IMR-90 (cell line): ENCODE data around the gene PDLIM1. TPM values are rescaled to one million over a fixed set of nuclear protein-coding genes. Genes with fewer than 3 reads are reported as not detected.

Source experiments
- ATAC-seq: fragments of 200-7000 bp; cut with Tn5 transposase; 2 replicates; pipeline ENCODE4 v1.9.1; 2020; ENCODE audit warnings: low read depth, mild to moderate bottlenecking, moderate library complexity
- BruUV-seq: library from RNA; stranded (reverse); fragments of 400-500 nt; replicated peaks from 2 replicates; lab custom pipeline; 2021; lab: Mats Ljungman, UMichigan
- CTCF ChIA-PET: fragments of 300-600 bp; formaldehyde crosslinking; extraction: SDS; loops from one replicate; lab custom pipeline; 2021; ENCODE audit warnings: antibody characterized with exemption; lab: Yijun Ruan, JAX
- POLR2A ChIA-PET: fragments of 300-600 bp; sonication (Branson Sonifier 250); formaldehyde crosslinking; loops from one replicate; lab custom pipeline; 2022; ENCODE audit warnings: antibody characterized with exemption; ENCODE audit not compliant: unreplicated experiment; lab: Charles Lee
- DNase-seq: peaks from one replicate; pipeline ENCODE4 v3.0.0; 2013
- H2AFZ ChIP-seq: replicated peaks from 2 replicates; pipeline ENCODE3; 2013; ENCODE audit warnings: low read length, mild to moderate bottlenecking; ENCODE audit not compliant: poor library complexity
- H2AK5ac ChIP-seq: 2 replicates; pipeline ENCODE4 v1.6.1; 2013; ENCODE audit warnings: low read depth, low read length, inconsistent platforms
- H2AK9ac ChIP-seq: replicated peaks from 2 replicates; pipeline ENCODE3; 2013; ENCODE audit warnings: mild to moderate bottlenecking, low read depth, low read length, moderate library complexity; ENCODE audit not compliant: poor library complexity
- H2BK120ac ChIP-seq: 2 replicates; pipeline ENCODE4 v1.6.1; 2013; ENCODE audit warnings: low read depth, low read length, inconsistent platforms
- H2BK15ac ChIP-seq: 3 replicates; pipeline ENCODE4 v1.6.1; 2013; ENCODE audit warnings: low read depth, low read length, inconsistent platforms
- H2BK20ac ChIP-seq: 2 replicates; pipeline ENCODE4 v1.6.1; 2013; ENCODE audit warnings: low read depth, mild to moderate bottlenecking, inconsistent platforms, low read length, moderate library complexity
- H2BK5ac ChIP-seq: 2 replicates; pipeline ENCODE4 v1.6.1; 2013; ENCODE audit warnings: mild to moderate bottlenecking, low read depth, low read length, inconsistent platforms; ENCODE audit not compliant: poor library complexity, severe bottlenecking
- H3K14ac ChIP-seq: replicated peaks from 2 replicates; pipeline ENCODE4 v1.6.1; 2013; ENCODE audit warnings: low read depth, low read length, inconsistent platforms
- H3K18ac ChIP-seq: 2 replicates; pipeline ENCODE4 v1.6.1; 2013; ENCODE audit warnings: low read depth, low read length, control low read depth
- H3K23ac ChIP-seq: 2 replicates; pipeline ENCODE4 v1.6.1; 2013; ENCODE audit warnings: low read depth, low read length, inconsistent platforms
- H3K27ac ChIP-seq: 2 replicates; pipeline ENCODE4 v1.5.1; 2013; ENCODE audit warnings: mild to moderate bottlenecking, control low read depth, low read length; ENCODE audit not compliant: insufficient read depth
- H3K27me3 ChIP-seq: 2 replicates; pipeline ENCODE4 v1.6.1; 2013; ENCODE audit warnings: low read length; ENCODE audit not compliant: control insufficient read depth, insufficient read depth
- H3K36me3 ChIP-seq: 2 replicates; pipeline ENCODE4 v1.6.1; 2013; ENCODE audit warnings: low read length, mixed read lengths; ENCODE audit not compliant: control insufficient read depth, insufficient read depth
- H3K4ac ChIP-seq: 2 replicates; pipeline ENCODE4 v1.6.1; 2013; ENCODE audit warnings: low read depth, low read length, inconsistent platforms
- H3K4me1 ChIP-seq: 2 replicates; pipeline ENCODE4 v1.6.1; 2013; ENCODE audit warnings: low read length, mixed read lengths; ENCODE audit not compliant: control insufficient read depth, insufficient read depth
- H3K4me2 ChIP-seq: 2 replicates; pipeline ENCODE4 v1.6.1; 2013; ENCODE audit warnings: low read depth, mild to moderate bottlenecking, control low read depth, low read length, moderate library complexity
- H3K4me3 ChIP-seq: 2 replicates; pipeline ENCODE4 v1.5.1; 2013; ENCODE audit warnings: low read depth, mild to moderate bottlenecking, control low read depth, low read length, moderate library complexity; ENCODE audit not compliant: insufficient read depth
- H3K56ac ChIP-seq: 2 replicates; pipeline ENCODE4 v1.6.1; 2013; ENCODE audit warnings: low read length, inconsistent platforms; ENCODE audit not compliant: insufficient read depth; ENCODE audit errors: extremely low read depth
- H3K79me1 ChIP-seq, 2 experiments: 2 replicates each; pipeline ENCODE4 v1.6.1; 2013; ENCODE audit warnings: low read length in 2 of 2, inconsistent platforms in 1 of 2, low read depth in 1 of 2
- H3K9ac ChIP-seq: 2 replicates; pipeline ENCODE4 v1.6.1; 2013; ENCODE audit warnings: low read depth, low read length, control low read depth
- H3K9me1 ChIP-seq: 2 replicates; pipeline ENCODE4 v1.6.1; 2013; ENCODE audit warnings: low read length, inconsistent platforms; ENCODE audit not compliant: insufficient read depth
- H3K9me3 ChIP-seq: 2 replicates; pipeline ENCODE4 v1.6.1; 2013; ENCODE audit warnings: low read length; ENCODE audit not compliant: control insufficient read depth, insufficient read depth
- H4K20me1 ChIP-seq: 2 replicates; pipeline ENCODE4 v1.6.1; 2013; ENCODE audit warnings: low read length, inconsistent platforms; ENCODE audit not compliant: insufficient read depth
- H4K5ac ChIP-seq: 2 replicates; pipeline ENCODE4 v1.6.1; 2013; ENCODE audit warnings: mild to moderate bottlenecking, low read depth, low read length, control low read depth
- H4K8ac ChIP-seq, 2 experiments: 2 replicates each; pipeline ENCODE4 v1.6.1; 2013; ENCODE audit warnings: low read depth in 2 of 2, low read length in 2 of 2, control low read depth in 1 of 2, inconsistent platforms in 1 of 2
- H4K91ac ChIP-seq: 2 replicates; pipeline ENCODE4 v1.6.1; 2013; ENCODE audit warnings: low read depth, low read length, inconsistent platforms; ENCODE audit not compliant: insufficient read depth
- BHLHE40 ChIP-seq: fragments of 150-350 bp; IDR thresholded peaks from 2 replicates; pipeline ENCODE4 v1.6.1; 2016; ENCODE audit warnings: mild to moderate bottlenecking, low read depth, low read length
- CEBPB ChIP-seq: IDR thresholded peaks from 2 replicates; pipeline ENCODE4 v1.6.1; 2012; ENCODE audit warnings: low read depth, low read length, improper control_type of control experiment
- CHD1 ChIP-seq: IDR thresholded peaks from 2 replicates; pipeline ENCODE4 v1.6.1; 2012; ENCODE audit warnings: low read depth, low read length, improper control_type of control experiment
- CTCF ChIP-seq: conservative IDR thresholded peaks from 2 replicates; pipeline ENCODE4 v1.5.1; 2012; ENCODE audit warnings: mild to moderate bottlenecking, low read depth, low read length, improper control_type of control experiment
- ELK1 ChIP-seq: fragments of 150-350 bp; IDR thresholded peaks from 2 replicates; pipeline ENCODE4 v1.6.1; 2016; ENCODE audit warnings: low read depth, mild to moderate bottlenecking, low read length, moderate library complexity, borderline replicate concordance
- FOS ChIP-seq: fragments of 150-350 bp; IDR thresholded peaks from 2 replicates; pipeline ENCODE4 v1.6.1; 2016; ENCODE audit warnings: low read depth, low read length
- MAFK ChIP-seq: IDR thresholded peaks from 2 replicates; pipeline ENCODE4 v1.6.1; 2012; ENCODE audit warnings: low read depth, low read length, improper control_type of control experiment
- NFE2L2 ChIP-seq: fragments of 150-350 bp; IDR thresholded peaks from 2 replicates; pipeline ENCODE4 v1.6.1; 2016; ENCODE audit warnings: low read depth, mild to moderate bottlenecking, low read length
- POLR2A ChIP-seq: IDR thresholded peaks from 2 replicates; pipeline ENCODE4 v1.6.1; 2012; ENCODE audit warnings: mild to moderate bottlenecking, low read depth, low read length
- RCOR1 ChIP-seq: IDR thresholded peaks from 2 replicates; pipeline ENCODE4 v1.6.1; 2012; ENCODE audit warnings: mild to moderate bottlenecking, low read length, improper control_type of control experiment; ENCODE audit not compliant: insufficient replicate concordance
- RFX5 ChIP-seq: IDR thresholded peaks from 2 replicates; pipeline ENCODE4 v1.8.0; 2012; ENCODE audit warnings: low read depth, mild to moderate bottlenecking, low read length, moderate library complexity
- SMC3 ChIP-seq: fragments of 150-350 bp; IDR thresholded peaks from 2 replicates; pipeline ENCODE4 v1.6.1; 2016; ENCODE audit warnings: low read depth, mild to moderate bottlenecking, antibody characterized with exemption, low read length, moderate library complexity
- WGBS, 2 experiments: methylation state at CpG; one replicate each; pipeline versions ENCODE4 v1.1.5 to v1.1.7; 2013; ENCODE audit warnings: missing lambda C conversion rate in 2 of 2; ENCODE audit not compliant: insufficient read length in 1 of 2; ENCODE audit errors: extremely low coverage in 2 of 2; 5-methylcytosine and 5-hydroxymethylcytosine counted together
- dilution Hi-C: fragments of 300-500 bp; cut with HindIII; formaldehyde crosslinking; loops from one replicate; pipeline ENCODE4 v1.14.3; 2018; ENCODE audit warnings: low sequenced_read_pairs; ENCODE audit not compliant: unreplicated experiment
- in situ Hi-C: fragments of 300-500 bp; cut with MboI; formaldehyde crosslinking; loops from 3 replicates; pipeline ENCODE4 v1.14.3; 2019; ENCODE audit warnings: low sequenced_read_pairs, inconsistent platforms, mixed read lengths
- intact Hi-C: fragments of 100-400 bp; cut with micrococcal nuclease; formaldehyde crosslinking; loops from 2 replicates; pipeline ENCODE4 v1.10.0; 2022
- polyA plus RNA-seq, 3 experiments: library from polyadenylated mRNA; depleted of rRNA; stranded (reverse); fragments of >200 nt; gene quantifications; 2 replicates each; pipeline ENCODE4 v1.2.3, GENCODE V29; 2012; ENCODE audit warnings: low replicate concordance in 1 of 3
- total RNA-seq: library from RNA; depleted of rRNA; stranded (reverse); fragments of >200 nt; gene quantifications from 2 replicates; pipeline ENCODE4 v1.2.3, GENCODE V29; 2012

Gene PDLIM1
- total and polyA plus RNA-seq, 2 of the 4 experiments (the other 2 are of a cell fraction) = 30.1 to 187 TPM

GRCh38 chr10:95225136-95225535, 65.7 kb downstream of the PDLIM1 start:
- Histone ChIP-seq H3K9me1 (peaks cover 7% of the 10 kb centered on the region), H2BK15ac (peak overlapping the region; percentile 63; the same call in 1 of the 3 replicates), H3K14ac (no peak overlapping the region), H3K18ac (no peak overlapping the region), H4K8ac (no peak overlapping the region), H2AFZ (no peak overlapping the region), H3K36me3 (no peaks in the 10 kb centered on the region), H3K4ac (no peak overlapping the region), H3K27ac (no peak overlapping the region), H3K27me3 (no peaks in the 10 kb centered on the region), H3K23ac (no peak overlapping the region), H3K4me1 (peaks cover 11% of the 10 kb centered on the region), H3K9me3 (no peaks in the 10 kb centered on the region), H3K56ac (no peak overlapping the region), H4K20me1 (no peaks in the 10 kb centered on the region), H4K5ac (no peak overlapping the region), H2AK5ac (no peak overlapping the region), H3K79me1 (peaks cover 0 to 3% of the 10 kb centered on the region in 2 experiments; a peak in 1 of 4 replicates), H2BK20ac (no peak overlapping the region), H3K4me3 (no peak overlapping the region), H3K4me2 (no peak overlapping the region), H2BK5ac (no peak overlapping the region), H4K91ac (no peak overlapping the region), H2BK120ac (no peak overlapping the region), H2AK9ac (no peak overlapping the region), H3K9ac (no peak overlapping the region)
- dilution Hi-C loops = no loop called here
- ChIA-PET POLR2A (no interaction called here), CTCF (interaction anchor here (0.5 to 1.3 kb wide), 2 partner anchors 18 to 410 kb away, joined by 3 to 4 read pairs; no protein-coding TSS in a partner anchor)
- DNase-seq (no peak), ATAC-seq (no peak)
- no TSS peak for BruUV-seq
- WGBS, 2 experiments = no CpG with 5 or more reads among the region's 2 CpGs
- intact Hi-C loops = no loop called here
- in situ Hi-C loops = no loop called here
- TF ChIP-seq POLR2A = no peak
- TF ChIP-seq BHLHE40 = no peak
- no peak for TF ChIP-seq CHD1
- no peak for TF ChIP-seq ELK1
- TF ChIP-seq MAFK = no peak
- no peak for TF ChIP-seq RFX5
- no peak for TF ChIP-seq CTCF
- TF ChIP-seq RCOR1 = no peak
- no peak for TF ChIP-seq NFE2L2
- no peak for TF ChIP-seq SMC3
- no peak for TF ChIP-seq FOS
- no peak for TF ChIP-seq CEBPB
